Activated CD4-positive, alpha-beta T cell treated with anti-CD3 and anti-CD28 coated beads for 1 hour (primary cell): ENCODE data around the gene RPUSD3.

Source experiments
- DNase-seq: peaks from one replicate; pipeline ENCODE4 v3.0.0-alpha.2; 2020

Gene RPUSD3

DNA sequence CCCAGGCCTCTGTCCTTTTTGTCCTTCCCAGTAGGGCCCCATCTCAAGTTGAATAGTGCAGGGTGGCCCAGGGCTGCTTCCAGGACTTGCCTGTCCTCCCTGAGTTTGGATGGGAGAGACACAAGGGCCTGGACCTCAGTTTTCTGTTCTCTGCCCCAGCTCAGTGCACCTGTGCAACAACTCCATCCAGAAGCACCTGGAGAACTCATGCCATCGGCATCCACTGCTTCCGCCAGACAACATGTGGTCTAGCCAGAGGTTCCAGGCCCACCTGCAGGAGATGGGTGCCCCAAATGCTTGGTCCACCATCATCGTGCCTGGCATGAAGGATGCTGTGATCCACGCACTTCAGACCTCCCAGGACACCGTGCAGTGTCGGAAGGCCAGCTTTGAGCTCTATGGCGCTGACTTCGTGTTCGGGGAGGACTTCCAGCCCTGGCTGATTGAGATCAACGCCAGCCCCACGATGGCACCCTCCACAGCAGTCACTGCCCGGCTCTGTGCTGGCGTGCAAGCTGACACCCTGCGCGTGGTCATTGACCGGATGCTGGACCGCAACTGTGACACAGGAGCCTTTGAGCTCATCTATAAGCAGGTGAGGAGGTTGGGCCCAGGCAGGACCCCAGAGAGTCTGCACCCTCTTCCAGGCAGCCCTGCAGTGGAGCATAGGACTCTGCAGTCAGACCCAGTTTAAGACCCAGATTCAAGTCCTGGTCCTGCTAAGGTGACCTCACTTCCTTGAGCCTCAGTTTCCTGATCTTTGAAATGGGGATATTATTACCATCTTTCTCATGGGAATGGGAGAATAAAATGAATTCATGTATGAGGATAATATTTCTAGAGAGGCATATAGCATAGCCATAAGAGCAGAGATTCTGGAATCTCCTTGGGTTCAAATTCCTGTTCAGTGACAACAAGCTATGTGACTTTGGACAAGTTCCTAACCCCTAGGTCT, 14.7 kb downstream of the RPUSD3 start:
- DNase-seq: no peak

DNA sequence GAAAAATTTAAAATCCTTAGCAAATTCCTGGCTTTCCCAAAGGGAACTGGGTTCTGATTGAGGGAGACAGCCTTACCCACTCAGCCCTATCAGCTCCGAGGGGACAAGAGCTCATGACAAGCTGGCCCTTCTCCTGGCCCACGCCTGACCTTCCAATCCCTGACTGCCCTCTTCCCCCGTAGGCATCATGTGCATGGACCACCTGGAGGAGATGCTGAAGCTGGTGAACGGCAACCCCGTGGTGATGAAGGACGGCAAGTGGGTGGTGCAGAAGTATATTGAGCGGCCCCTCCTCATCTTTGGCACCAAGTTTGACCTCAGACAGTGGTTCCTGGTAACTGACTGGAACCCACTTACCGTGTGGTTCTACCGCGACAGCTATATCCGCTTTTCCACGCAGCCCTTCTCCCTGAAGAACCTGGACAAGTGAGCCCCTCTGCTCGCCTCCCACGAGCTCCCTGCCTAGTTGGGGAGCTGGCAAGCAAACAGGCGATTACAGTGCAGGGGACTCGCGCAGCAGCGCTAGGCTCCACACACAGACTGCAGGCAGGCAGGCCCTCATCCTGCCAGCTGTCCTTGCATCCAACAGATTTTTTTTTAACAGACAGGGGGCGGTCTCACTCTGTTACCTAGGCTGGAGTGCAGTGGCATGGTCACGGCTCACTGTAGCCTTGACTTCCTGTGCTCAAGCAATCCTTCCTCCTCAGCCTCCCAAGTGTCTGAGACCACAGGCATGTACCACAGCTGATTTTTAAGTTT, 16.8 kb downstream of the RPUSD3 start:
- no peak for DNase-seq

DNA sequence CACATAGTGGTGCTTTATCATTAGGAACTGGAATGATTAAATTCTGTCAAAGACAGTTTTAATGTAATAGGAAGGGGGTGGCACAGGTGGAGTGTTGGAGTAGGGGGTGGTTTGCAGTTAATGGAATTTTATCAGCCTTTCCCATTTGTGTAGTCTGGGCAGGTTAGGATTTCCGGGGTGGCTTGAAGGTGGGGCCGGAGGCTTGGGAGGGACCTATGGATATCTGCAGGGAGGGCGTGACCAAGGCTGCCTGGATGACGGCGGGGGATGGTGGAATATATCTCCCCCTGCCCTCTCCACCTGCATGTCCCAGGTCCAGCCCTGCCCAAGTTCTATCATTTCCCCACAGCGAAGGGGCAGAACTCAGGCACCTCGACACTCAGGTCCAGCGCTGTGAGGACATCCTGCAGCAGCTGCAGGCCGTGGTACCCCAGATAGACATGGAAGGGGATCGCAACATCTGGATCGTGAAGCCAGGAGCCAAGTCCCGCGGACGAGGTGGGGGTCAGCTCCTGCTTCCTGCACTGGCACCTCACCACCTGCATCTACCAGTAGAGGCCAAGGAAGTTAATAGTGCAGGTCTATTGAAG, 18.3 kb downstream of the RPUSD3 start:
- no peak for DNase-seq

DNA sequence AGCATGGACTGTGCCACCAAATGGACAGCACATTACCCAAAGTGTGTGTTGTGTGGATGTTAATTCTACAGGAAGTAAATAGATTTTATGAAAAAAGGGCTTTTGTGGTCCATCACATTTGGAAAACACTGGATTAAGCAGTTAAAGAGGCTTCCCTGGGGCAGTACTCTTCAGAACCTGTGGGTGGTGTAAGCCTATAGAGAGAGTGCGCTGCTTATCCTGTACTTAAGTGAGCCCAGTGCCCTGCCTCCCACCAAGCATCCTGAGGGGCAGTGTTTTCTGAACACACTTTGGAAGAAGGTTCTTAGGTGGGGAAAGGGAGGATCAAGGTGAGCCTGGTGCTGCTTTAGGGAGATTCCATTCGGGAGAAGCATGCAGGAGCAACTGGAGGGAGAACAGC, 22.9 kb downstream of the RPUSD3 start:
- DNase-seq: no peak

DNA sequence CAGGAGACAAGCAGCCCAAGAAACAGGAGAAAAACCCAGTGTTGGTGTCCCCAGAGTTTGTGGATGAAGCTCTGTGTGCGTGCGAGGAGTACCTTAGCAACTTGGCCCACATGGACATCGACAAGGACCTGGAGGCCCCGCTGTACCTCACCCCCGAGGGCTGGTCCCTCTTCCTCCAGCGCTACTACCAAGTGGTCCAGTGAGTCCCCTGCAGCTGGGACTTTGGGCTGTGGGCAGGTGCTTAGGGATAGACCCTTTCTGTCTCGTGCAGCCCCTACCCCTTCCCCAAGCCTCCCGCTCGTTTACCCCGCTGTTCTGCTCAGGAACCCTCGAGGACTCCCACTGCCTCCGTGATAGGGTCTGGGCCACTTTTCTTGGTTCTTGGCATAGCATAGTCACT, 23.3 kb downstream of the RPUSD3 start:
- DNase-seq: no peak

DNA sequence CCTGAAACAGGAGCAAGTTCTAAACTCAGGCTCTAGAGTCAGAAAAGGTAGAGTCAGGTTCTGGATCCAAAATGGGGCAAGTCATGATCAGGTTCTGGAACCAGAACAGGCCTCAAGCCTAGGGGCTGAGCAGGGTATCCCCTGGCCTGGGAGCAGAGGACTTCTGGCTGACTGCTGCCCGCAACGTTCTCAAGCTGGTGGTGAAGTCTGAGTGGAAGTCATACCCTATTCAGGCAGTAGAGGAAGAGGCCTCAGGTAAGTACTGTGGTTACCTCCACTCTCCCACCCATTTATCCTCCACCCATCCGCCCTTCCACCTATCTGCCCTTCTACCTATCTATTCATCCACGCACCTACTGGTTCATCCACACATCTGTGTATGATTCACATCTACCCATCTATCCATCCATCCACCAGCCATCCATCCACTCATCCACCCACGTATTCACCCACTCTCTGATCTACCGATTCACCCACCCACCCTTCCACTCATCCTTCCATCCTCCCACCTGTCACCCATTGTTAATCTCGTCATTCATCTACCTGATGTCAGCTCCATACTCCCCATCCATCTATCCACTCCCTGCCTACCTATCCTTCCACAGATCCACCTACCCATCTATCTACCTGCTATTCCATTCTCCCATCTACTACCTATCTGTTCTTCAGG, 25.0 kb downstream of the RPUSD3 start:
- no peak for DNase-seq

DNA sequence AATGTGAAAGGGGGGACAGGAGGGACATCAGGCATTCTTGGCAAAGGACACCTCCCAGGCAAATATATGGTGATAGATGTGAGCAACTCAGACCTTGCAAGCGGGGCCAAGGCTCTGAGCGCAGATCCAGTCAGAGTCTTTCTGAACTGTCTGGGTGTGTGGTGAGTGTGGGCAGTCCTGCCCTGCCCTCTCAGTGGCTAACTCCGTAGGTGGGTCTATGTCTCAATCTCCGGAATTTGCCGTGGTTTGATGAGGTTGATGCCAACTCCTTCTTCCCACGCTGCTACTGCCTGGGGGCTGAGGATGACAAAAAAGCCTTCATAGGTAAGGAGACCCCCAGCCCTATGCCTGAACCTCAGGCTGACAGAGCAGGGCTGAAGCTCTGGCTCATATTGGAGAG, 26.4 kb downstream of the RPUSD3 start:
- no peak for DNase-seq

DNA sequence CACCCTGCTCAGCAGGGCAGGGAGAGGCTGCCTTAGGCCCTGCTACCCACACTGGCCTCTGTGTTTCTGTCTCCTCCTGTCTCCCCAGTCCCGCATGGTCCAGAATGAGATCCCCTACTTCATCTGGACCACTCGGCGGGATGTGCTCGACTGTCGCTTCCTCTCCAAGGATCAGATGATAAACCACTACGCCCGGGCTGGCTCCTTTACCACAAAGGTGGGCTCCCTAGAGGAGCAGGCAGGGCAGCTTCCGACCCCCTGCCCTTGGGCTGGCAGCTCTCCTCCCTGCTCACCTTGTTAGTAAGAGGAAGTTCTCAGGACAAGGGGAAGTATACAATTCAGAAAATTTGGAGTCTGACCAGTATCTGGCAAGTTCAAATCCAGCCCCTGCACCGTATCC, 27.8 kb downstream of the RPUSD3 start:
- DNase-seq: no peak

DNA sequence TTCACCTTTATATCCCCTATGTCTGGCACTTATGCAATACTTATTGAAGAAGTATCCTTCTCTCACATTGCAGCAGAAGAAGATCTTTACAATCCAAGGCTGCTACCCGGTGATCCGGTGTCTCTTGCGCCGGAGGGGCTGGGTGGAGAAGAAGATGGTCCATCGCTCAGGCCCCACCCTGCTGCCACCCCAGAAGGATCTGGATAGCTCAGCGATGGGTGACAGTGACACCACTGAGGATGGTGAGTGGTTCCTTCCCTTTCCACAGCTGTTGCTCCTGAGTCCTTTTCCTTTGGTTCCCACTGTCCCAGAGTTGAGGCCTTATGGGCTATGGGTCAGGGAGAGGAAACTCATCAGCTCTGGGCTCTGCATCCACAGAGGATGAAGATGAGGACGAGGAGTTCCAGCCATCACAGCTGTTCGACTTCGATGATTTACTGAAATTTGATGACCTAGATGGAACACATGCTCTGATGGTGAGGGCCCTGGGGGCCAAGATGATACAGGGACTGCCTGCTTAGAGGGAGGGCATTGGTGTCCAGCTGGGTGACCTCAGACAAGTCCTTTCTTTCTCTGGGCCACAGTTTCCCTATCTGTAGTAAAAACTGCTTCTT, 30.8 kb downstream of the RPUSD3 start:
- DNase-seq: no peak

DNA sequence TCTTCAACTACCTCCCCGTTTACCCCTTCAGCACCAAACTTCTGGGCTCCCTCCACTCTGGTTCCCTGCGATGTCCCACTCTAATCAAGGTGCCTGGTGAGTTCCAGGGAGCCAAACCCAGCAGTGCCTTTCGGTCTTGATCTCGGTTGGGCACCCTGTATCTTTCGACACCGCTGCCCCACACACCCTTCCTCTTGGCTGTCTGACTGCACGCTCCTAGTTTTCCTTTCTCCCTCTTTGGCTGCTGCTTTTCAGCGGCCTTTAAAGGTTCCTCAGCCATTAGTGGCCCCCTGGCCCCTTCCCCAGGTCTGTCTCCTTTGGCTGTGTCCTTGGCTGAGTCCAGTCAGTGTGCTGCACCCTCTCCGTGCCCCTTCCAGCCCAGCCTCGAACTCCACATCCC, 33.0 kb downstream of the RPUSD3 start:
- no peak for DNase-seq

DNA sequence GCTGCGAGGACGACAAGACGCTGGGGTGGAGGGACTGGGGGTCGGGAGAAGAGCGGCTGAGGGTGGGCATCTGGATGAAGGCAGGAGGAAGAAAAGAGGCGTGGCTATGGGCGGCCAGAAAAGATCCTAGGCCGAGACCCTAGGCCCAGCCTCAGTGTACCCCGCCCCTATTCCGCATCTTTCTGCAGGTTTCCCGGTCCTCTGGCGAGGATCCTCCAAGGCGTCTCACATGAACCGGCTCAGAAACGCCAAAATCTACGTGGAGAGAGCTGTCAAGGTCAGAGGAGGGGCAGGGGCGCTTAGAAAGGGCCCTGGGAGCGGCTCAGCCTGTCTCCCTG, 33.4 kb downstream of the RPUSD3 start:
- DNase-seq: no peak

DNA sequence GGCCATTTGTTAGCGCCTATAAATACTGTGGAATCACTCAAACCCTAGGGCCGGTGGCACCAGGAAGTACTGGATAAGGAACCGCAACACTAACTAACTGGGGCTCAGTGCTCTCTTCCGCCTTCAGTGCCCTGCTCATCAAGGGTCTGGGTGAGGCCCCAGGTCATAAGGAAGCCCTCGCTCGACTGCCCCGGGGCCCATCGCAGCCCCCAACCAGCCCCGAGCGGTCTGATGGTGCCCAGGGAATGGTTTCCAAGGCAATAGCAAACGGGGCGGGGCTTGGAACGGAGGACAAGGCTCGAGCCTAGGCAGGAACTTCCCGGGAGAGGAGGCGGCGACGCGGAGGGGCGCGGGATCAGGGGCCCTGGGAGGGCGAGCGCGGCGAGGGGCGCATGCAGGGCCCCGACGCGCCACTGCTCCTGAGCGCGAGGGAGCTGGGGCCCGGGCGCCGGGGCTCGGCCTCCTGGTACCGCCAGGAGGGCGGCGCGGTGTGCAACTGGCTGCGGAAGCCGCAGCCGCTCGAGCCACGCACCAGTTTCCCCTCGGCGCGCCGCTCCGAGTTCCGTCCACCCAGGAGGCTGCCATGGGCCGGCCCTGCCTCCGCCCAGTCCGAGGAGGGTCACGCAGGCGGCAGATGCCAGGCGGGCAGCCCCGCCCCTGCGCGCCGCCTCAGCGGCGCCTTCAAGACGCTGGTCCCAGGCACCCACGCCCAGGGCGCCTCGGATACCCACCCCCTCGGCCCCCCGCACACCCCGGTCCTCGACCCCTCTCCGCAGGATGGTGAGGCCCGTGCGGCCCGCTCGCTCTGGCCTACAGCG, 34.0 kb downstream of the RPUSD3 start, which contains the start of gene TTLL3:
TSS of gene TTLL3 (plus strand) at position 648 of the 818 bp plus-strand sequence. CDS start 400 bp downstream, outside the sequence.
- DNase-seq: peak; percentile 22

DNA sequence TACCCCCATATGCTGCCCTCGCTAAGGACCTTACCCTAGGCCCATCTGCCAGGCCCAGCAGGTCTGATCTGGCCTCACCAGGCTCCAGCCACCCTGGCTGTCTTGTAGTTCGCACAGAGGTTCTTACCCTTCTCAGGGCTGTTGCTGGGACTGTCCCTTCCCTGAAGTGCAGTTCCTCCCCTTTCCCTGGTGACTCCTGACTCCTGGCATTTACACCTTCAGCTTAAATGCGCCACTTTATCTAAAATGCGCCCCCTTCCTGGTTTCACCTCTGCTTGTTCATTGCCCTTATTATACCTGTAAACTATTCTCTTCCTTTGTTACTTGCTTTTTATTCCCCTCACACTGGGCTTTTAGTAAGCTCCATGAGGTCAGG, 34.6 kb downstream of the RPUSD3 start:
- DNase-seq: no peak

DNA sequence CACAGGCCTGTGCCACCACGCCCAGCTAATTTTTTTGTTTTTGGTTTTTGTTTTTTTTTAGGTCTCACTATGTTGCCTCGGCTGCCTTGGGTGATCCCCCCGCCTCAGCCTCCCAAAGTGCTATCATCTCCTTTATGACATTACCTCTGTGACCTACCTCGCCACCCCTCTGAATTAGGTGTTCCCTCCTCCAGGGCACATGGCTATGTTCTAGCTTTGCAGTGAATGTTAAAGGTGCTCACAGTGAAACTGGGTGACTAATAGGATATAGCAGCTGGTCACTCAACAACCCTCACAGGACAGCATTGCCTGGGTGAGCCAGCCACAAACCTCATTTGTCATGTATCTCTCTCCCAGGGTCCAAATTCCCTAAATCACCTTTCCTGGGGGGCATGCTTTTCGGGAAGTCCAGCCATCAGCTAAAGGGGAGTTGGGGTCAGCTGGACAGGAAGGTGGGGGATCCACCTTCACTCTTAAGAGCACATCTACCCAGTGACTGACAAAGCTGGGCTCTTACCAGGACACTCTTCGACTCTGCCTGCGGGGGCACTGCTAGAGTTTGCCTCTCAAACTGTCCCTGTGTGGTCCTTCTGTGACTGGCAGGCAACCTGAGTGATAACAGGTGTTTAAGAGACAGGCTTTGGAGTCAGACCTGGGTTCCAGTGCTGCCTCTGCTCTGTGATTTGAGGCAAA, 35.3 kb downstream of the RPUSD3 start:
- peak; percentile 36 for DNase-seq

DNA sequence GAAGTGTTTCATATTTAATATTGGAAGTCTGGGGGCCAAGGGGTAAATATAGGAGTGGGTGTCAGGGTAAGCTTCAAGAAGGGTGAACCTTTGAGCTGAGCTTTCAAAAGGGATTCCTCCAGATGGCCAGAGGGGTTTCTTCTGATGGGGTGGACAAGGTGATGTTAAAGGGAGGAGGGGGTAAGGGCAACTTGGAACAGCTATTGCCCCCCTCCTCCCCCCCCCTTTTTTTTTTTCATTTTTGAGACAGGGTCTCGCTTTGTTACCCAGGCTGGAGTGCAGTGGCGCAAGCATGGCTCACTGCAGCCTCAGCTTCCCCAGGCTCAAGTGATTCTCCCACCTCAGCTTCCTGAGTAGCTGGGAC, 35.8 kb downstream of the RPUSD3 start:
- DNase-seq: no peak

DNA sequence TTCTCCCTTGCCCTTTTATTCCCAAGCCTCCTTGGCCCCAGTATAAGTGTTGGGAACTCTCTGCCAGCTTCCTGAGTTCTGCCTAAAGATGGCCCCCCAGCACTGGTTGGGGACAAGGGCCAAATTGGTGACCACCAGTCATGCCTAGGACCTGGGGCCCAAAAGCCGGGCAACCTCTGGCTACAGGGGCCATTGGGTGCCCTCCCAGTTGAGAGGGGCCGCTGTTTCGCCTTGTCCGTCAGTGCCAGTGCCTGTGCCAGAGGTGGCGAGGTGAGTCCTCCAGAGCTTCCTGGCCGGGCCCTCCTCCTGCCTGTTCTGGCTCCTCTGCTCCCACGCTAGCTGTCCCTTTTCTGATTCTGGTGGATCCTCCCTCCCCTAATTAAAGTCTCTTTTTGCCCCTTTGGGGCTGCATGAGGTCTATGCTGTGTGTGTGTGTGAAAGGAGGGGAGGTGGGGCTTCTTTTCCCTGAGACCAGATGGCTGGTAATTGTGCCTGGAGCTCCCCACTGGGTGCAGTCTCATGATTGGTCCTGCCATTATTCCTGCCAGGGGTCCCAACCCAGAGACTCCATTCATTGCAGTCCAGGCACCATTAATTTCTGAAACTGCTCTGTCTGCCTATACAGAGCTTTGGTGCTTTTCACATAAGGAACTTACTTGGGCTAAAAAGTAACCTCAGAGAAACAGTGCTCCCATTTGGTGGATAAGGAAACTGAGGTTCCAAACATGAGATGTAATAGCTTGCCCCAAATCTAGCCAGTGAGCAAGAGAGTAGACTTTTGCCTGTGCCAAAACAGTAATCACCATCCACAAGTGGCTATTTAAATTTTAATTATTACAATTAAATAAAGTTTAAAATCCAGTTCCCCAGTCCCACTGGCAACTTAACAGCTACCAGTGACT, 36.9 kb downstream of the RPUSD3 start:
- no peak for DNase-seq

DNA sequence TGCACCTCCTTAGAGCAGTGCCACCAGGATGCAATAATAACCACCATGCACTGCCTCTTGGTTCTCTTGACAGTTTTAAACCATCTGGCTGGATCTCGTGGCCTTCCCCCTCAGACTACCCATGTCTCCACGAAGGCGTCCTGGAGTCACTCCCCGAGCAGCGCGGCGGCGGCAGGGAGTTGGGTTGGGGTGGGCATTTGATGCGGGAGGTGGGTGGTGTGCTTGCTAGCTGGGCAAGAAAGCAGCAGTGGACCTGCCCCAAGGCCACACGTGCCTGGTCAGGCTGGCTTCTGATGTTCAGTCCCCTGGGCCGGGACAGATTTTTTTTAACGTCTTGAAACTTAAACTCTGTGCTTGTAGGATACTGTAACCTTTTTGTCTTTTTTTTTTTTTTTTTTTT, 37.7 kb downstream of the RPUSD3 start:
- DNase-seq: no peak

DNA sequence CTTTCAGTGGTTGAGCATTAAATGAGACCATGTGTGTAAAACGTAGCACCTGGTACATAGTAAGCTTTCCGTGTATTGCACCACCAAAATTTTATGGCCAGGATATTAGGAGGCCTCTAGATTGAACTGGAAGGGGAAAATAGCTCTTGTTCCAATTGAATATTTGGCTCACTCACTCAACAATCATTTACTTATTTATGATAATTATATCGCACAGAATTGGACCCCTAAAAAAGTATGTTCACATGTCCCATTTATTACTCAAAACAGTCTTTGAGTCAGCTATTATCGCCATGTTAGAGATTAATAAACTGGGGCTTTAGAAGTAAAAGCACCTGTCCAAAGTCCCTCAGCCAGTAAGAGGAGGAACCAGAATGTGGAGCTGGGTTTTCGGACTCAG, 38.8 kb downstream of the RPUSD3 start:
- DNase-seq: no peak

DNA sequence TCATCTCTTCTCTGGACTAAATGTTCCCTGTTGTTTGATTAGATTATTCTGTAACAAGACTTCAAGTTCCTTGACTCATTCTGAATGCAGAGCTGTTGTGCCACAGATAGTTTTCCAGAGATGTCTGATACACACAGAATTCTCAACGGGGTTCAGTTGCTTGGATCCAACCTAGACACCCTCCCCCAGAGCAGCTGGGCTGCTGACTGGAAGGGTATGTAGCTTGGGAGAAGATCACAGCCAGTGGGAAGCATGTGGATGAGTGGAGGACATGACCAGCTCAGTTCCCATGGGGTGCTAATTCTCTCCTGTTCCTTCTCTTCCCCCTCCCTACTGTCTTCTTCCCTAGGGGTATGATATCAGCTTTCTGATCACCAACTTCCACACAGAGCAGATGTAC, 40.3 kb downstream of the RPUSD3 start:
- DNase-seq: no peak

DNA sequence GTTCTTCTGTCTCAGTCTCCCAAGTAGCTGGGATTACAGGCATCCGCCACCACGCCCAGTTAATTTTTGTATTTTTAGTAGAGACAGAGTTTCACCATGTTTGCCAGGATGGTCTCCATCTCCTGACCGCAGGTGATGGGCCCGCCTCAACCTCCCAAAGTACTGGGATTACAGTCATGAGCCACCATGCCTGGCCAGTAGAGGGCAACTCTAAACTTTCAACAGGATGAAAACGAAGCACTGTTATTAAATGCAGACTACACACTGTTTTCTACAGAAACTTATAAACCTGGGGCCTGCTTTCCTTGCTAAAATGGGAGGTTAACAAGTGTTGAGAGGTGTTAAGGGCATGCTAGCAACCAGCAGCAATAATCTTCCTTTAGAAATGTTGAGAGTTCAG, 43.3 kb downstream of the RPUSD3 start:
- no peak for DNase-seq
